ENCODE data around the gene CHD6. TPM values are rescaled to one million over a fixed set of nuclear protein-coding genes. Genes with fewer than 3 reads are reported as not detected.

The CHD6 gene
- total RNA-seq, 2 experiments from 2014 or later = 114 to 126 TPM

- H3K4me3 Mint-ChIP-seq = no peak overlapping the region
- no peak overlapping the region for H3K27ac Mint-ChIP-seq
- ChIA-PET CTCF (interaction anchor here (1.2 kb wide), 1 partner anchor 13 kb away, joined by 3 read pairs; no protein-coding TSS in a partner anchor), POLR2A (no interaction called here)
- H3K36me3 Mint-ChIP-seq (ENCODE audit: low read depth) = peaks cover 100% of the 10 kb centered on the region
- H3K9me3 Mint-ChIP-seq = peaks cover 4% of the 10 kb centered on the region
- DNase-seq = no peak
- intact Hi-C loops (cut with DNase I, micrococcal nuclease) = no loop called here
- no peak overlapping the region for H3K27ac ChIP-seq (ENCODE audit: low read depth in 1 of 2, low read length in 2 of 2)
- TF ChIP-seq CTCF (IDR thresholded peaks at IDR 0.05) = no peak
- H3K27me3 ChIP-seq (ENCODE audit: control insufficient read depth in 1 of 2, insufficient read depth in 2 of 2, low read length in 2 of 2) = no peaks in the 10 kb centered on the region
- ATAC-seq (ENCODE audit: poor library complexity) = no peak
- peaks cover 61% of the 10 kb centered on the region for H3K36me3 ChIP-seq (ENCODE audit: insufficient read depth, low read length)
- peaks cover 0 to 3% of the 10 kb centered on the region in 2 experiments for H3K9me3 ChIP-seq (ENCODE audit: control insufficient read depth in 1 of 2, insufficient read depth in 1 of 2, low read length in 2 of 2)
- no peaks in the 10 kb centered on the region for H3K4me1 ChIP-seq (ENCODE audit: insufficient read depth, low read length)
- H3K27me3 Mint-ChIP-seq = no peaks in the 10 kb centered on the region
- H3K4me1 Mint-ChIP-seq (ENCODE audit: low read depth) = peaks cover 68% of the 10 kb centered on the region
- H3K4me3 ChIP-seq (ENCODE audit: low read length) = no peak overlapping the region
Observed at GRCh38 chr20:41510224-41510623, 108.0 kb downstream of the CHD6 start.

- TF ChIP-seq CTCF (IDR thresholded peaks at IDR 0.05) = no peak
- Mint-ChIP-seq H3K27me3 (no peaks in the 10 kb centered on the region), H3K9me3 (peaks cover 4% of the 10 kb centered on the region), H3K4me1 (ENCODE audit: low read depth) (peaks cover 62% of the 10 kb centered on the region), H3K27ac (no peak overlapping the region), H3K36me3 (ENCODE audit: low read depth) (peaks cover 99% of the 10 kb centered on the region), H3K4me3 (no peak overlapping the region)
- POLR2A ChIA-PET = no interaction called here
- ATAC-seq (ENCODE audit: poor library complexity) = no peak
- Histone ChIP-seq H3K4me3 (ENCODE audit: low read length) (no peak overlapping the region), H3K9me3 (ENCODE audit: control insufficient read depth in 1 of 2, insufficient read depth in 1 of 2, low read length in 2 of 2) (peaks cover 0 to 4% of the 10 kb centered on the region in 2 experiments), H3K27ac (ENCODE audit: low read depth in 1 of 2, low read length in 2 of 2) (no peak overlapping the region), H3K27me3 (ENCODE audit: control insufficient read depth in 1 of 2, insufficient read depth in 2 of 2, low read length in 2 of 2) (no peaks in the 10 kb centered on the region), H3K4me1 (ENCODE audit: insufficient read depth, low read length) (no peaks in the 10 kb centered on the region), H3K36me3 (ENCODE audit: insufficient read depth, low read length) (peaks cover 63% of the 10 kb centered on the region)
- intact Hi-C loops (cut with DNase I, micrococcal nuclease) = no loop called here
- no peak for DNase-seq
- CTCF ChIA-PET = interaction anchor here (1.2 kb wide), 1 partner anchor 14 kb away, joined by 3 read pairs; no protein-coding TSS in a partner anchor
Observed at GRCh38 chr20:41509316-41510200, 108.6 kb downstream of the CHD6 start.

GRCh38 chr20:41508335-41508734, 109.8 kb downstream of the CHD6 start:
- peaks cover 98% of the 10 kb centered on the region for H3K36me3 Mint-ChIP-seq (ENCODE audit: low read depth)
- DNase-seq (no peak), ATAC-seq (ENCODE audit: poor library complexity) (no peak)
- H3K27ac Mint-ChIP-seq = no peak overlapping the region
- no peaks in the 10 kb centered on the region for H3K4me1 ChIP-seq (ENCODE audit: insufficient read depth, low read length)
- CTCF ChIA-PET = no interaction called here
- H3K27ac ChIP-seq (ENCODE audit: low read depth in 1 of 2, low read length in 2 of 2) = no peak overlapping the region
- no peaks in the 10 kb centered on the region for H3K27me3 Mint-ChIP-seq
- H3K9me3 Mint-ChIP-seq = peaks cover 4% of the 10 kb centered on the region
- POLR2A ChIA-PET = no interaction called here
- intact Hi-C loops (cut with DNase I, micrococcal nuclease) = no loop called here
- no peak for TF ChIP-seq CTCF (IDR thresholded peaks at IDR 0.05)
- peaks cover 0 to 4% of the 10 kb centered on the region in 2 experiments for H3K9me3 ChIP-seq (ENCODE audit: control insufficient read depth in 1 of 2, insufficient read depth in 1 of 2, low read length in 2 of 2)
- no peak overlapping the region for H3K4me3 ChIP-seq (ENCODE audit: low read length)
- no peaks in the 10 kb centered on the region for H3K27me3 ChIP-seq (ENCODE audit: control insufficient read depth in 1 of 2, insufficient read depth in 2 of 2, low read length in 2 of 2)
- H3K4me1 Mint-ChIP-seq (ENCODE audit: low read depth) = peaks cover 58% of the 10 kb centered on the region
- H3K4me3 Mint-ChIP-seq = no peak overlapping the region
- H3K36me3 ChIP-seq (ENCODE audit: insufficient read depth, low read length) = peaks cover 52% of the 10 kb centered on the region
